ENCODE data around the gene HOXA10.

The HOXA10 gene

GRCh38 chr7:27179030-27179429, 4.9 kb upstream of the HOXA10 start:
- no peaks in the 10 kb centered on the region for H3K79me2 ChIP-seq
- H3K9ac ChIP-seq, result no peak overlapping the region
- no peak overlapping the region for H3K4me3 ChIP-seq (ENCODE audit: low read depth, low read length)
- peaks cover 38% of the 10 kb centered on the region for H3K27me3 ChIP-seq (ENCODE audit: control insufficient read depth, insufficient read depth, low read length)
- H2AFZ ChIP-seq, result no peak overlapping the region
- H3K4me1 ChIP-seq, result no peaks in the 10 kb centered on the region
- H3K36me3 ChIP-seq (ENCODE audit: control insufficient read depth, insufficient read depth, low read length), result no peaks in the 10 kb centered on the region
- no peaks in the 10 kb centered on the region for H3K9me3 ChIP-seq (ENCODE audit: control insufficient read depth, low read length)
- H3K4me2 ChIP-seq (ENCODE audit: low read length), result no peak overlapping the region
- TF ChIP-seq CTCF (IDR thresholded peaks at IDR 0.05), result no peak
- H3K27ac ChIP-seq, result no peak overlapping the region

GRCh38 chr7:27178366-27178765, 4.2 kb upstream of the HOXA10 start:
- no peak overlapping the region for H2AFZ ChIP-seq
- peaks cover 39% of the 10 kb centered on the region for H3K27me3 ChIP-seq (ENCODE audit: control insufficient read depth, insufficient read depth, low read length)
- no peaks in the 10 kb centered on the region for H3K4me1 ChIP-seq
- no peaks in the 10 kb centered on the region for H3K36me3 ChIP-seq (ENCODE audit: control insufficient read depth, insufficient read depth, low read length)
- no peaks in the 10 kb centered on the region for H3K79me2 ChIP-seq
- no peak overlapping the region for H3K4me3 ChIP-seq (ENCODE audit: low read depth, low read length)
- TF ChIP-seq CTCF (IDR thresholded peaks at IDR 0.05), result no peak
- no peaks in the 10 kb centered on the region for H3K9me3 ChIP-seq (ENCODE audit: control insufficient read depth, low read length)
- H3K27ac ChIP-seq, result no peak overlapping the region
- no peak overlapping the region for H3K4me2 ChIP-seq (ENCODE audit: low read length)
- H3K9ac ChIP-seq, result no peak overlapping the region

- H3K79me2 ChIP-seq, result no peaks in the 10 kb centered on the region
- H3K9ac ChIP-seq, result no peak overlapping the region
- H3K36me3 ChIP-seq (ENCODE audit: control insufficient read depth, insufficient read depth, low read length), result no peaks in the 10 kb centered on the region
- H2AFZ ChIP-seq, result no peak overlapping the region
- no peak overlapping the region for H3K27ac ChIP-seq
- no peaks in the 10 kb centered on the region for H3K9me3 ChIP-seq (ENCODE audit: control insufficient read depth, low read length)
- H3K27me3 ChIP-seq (ENCODE audit: control insufficient read depth, insufficient read depth, low read length), result peaks cover 39% of the 10 kb centered on the region
- no peak for TF ChIP-seq CTCF (IDR thresholded peaks at IDR 0.05)
- H3K4me2 ChIP-seq (ENCODE audit: low read length), result no peak overlapping the region
- H3K4me1 ChIP-seq, result no peaks in the 10 kb centered on the region
- H3K4me3 ChIP-seq (ENCODE audit: low read depth, low read length), result no peak overlapping the region
These were observed 3.7 kb upstream of the HOXA10 start for GRCh38 chr7:27177795-27178320.

GRCh38 chr7:27176962-27177794, 3.1 kb upstream of the HOXA10 start:
- no peak overlapping the region for H3K4me3 ChIP-seq (ENCODE audit: low read depth, low read length)
- H3K9ac ChIP-seq, result no peak overlapping the region
- H3K79me2 ChIP-seq, result no peaks in the 10 kb centered on the region
- H3K4me1 ChIP-seq, result no peaks in the 10 kb centered on the region
- no peak for TF ChIP-seq CTCF (IDR thresholded peaks at IDR 0.05)
- no peaks in the 10 kb centered on the region for H3K36me3 ChIP-seq (ENCODE audit: control insufficient read depth, insufficient read depth, low read length)
- H3K4me2 ChIP-seq (ENCODE audit: low read length), result no peak overlapping the region
- peaks cover 39% of the 10 kb centered on the region for H3K27me3 ChIP-seq (ENCODE audit: control insufficient read depth, insufficient read depth, low read length)
- no peaks in the 10 kb centered on the region for H3K9me3 ChIP-seq (ENCODE audit: control insufficient read depth, low read length)
- H2AFZ ChIP-seq, result no peak overlapping the region
- no peak overlapping the region for H3K27ac ChIP-seq

DNA sequence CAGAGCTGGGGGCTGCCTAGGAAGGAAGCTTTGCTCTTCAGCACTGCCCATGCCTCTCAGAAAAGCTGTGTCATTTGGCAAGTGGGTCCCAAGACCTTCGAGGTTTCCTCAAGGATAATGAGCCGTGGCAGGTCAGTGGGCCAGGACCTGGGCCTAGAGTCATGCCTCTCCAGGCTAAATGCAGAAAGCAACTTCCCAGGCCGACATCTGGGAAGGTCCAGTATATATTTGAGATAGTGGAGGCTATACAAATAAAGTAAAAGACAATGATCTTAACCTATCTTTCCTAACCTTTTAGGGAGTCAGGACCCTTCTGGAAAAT, 2.4 kb upstream of the HOXA10 start:
- TF ChIP-seq CTCF (IDR thresholded peaks at IDR 0.05), result no peak
- Histone ChIP-seq H3K79me2 (no peaks in the 10 kb centered on the region), H2AFZ (no peak overlapping the region), H3K27me3 (ENCODE audit: control insufficient read depth, insufficient read depth, low read length) (peaks cover 43% of the 10 kb centered on the region), H3K36me3 (ENCODE audit: control insufficient read depth, insufficient read depth, low read length) (no peaks in the 10 kb centered on the region), H3K9me3 (ENCODE audit: control insufficient read depth, low read length) (no peaks in the 10 kb centered on the region), H3K4me3 (ENCODE audit: low read depth, low read length) (no peak overlapping the region), H3K4me2 (ENCODE audit: low read length) (no peak overlapping the region), H3K27ac (no peak overlapping the region), H3K4me1 (no peaks in the 10 kb centered on the region), H3K9ac (no peak overlapping the region)

Measured in parathyroid adenoma (tissue), 2 donors.